H1 (cell line): ENCODE measurements around the gene POM121L2. TPM values are rescaled to one million over a fixed set of nuclear protein-coding genes. Genes with fewer than 3 reads are reported as not detected.

Source experiments
- CTCF ChIA-PET: fragments of 300-600 bp; sonication (Branson Sonifier 250); formaldehyde crosslinking; loops from one replicate; lab custom pipeline; 2021; ENCODE audit not compliant: partially characterized antibody; lab: Charles Lee
- POLR2A ChIA-PET: fragments of 300-600 bp; sonication (Branson Sonifier 250); formaldehyde crosslinking; loops from one replicate; lab custom pipeline; 2021; ENCODE audit warnings: inconsistent platforms; ENCODE audit not compliant: partially characterized antibody; lab: Charles Lee
- DNase-seq, 2 experiments: peaks; one replicate each; pipeline versions ENCODE4 v3.0.0 to v3.0.0-alpha.2; 2010 to 2022; ENCODE audit warnings: low spot score in 2 of 2, low read depth in 1 of 2, mixed read lengths in 1 of 2
- FAIRE-seq: peaks from 2 replicates; lab custom pipeline; 2011; peaks lifted over from hg19 to GRCh38; lab: Jason Lieb, UNC
- H2AFZ ChIP-seq: 2 replicates; pipeline ENCODE4 v1.8.1; 2012; ENCODE audit warnings: low read length, inconsistent platforms
- H2AK5ac ChIP-seq: 2 replicates; pipeline ENCODE4 v1.6.1; 2013; ENCODE audit warnings: low read depth, low read length
- H2BK120ac ChIP-seq: replicated peaks from 2 replicates; pipeline ENCODE3; 2013; ENCODE audit warnings: low read depth, low read length, inconsistent platforms
- H2BK12ac ChIP-seq: 2 replicates; pipeline ENCODE4 v1.6.1; 2013; ENCODE audit warnings: low read depth, low read length
- H2BK15ac ChIP-seq: 2 replicates; pipeline ENCODE4 v1.6.1; 2013; ENCODE audit warnings: low read length
- H2BK20ac ChIP-seq: 2 replicates; pipeline ENCODE4 v1.6.1; 2013; ENCODE audit warnings: low read length
- H2BK5ac ChIP-seq: 2 replicates; pipeline ENCODE4 v1.6.1; 2013; ENCODE audit warnings: low read depth, low read length
- H3K14ac ChIP-seq: 2 replicates; pipeline ENCODE4 v1.6.1; 2013; ENCODE audit warnings: inconsistent platforms; ENCODE audit not compliant: insufficient read length
- H3K18ac ChIP-seq: 2 replicates; pipeline ENCODE4 v1.6.1; 2013; ENCODE audit warnings: low read length; ENCODE audit errors: extremely low read depth
- H3K23ac ChIP-seq: 2 replicates; pipeline ENCODE4 v1.6.1; 2013; ENCODE audit warnings: inconsistent platforms; ENCODE audit not compliant: insufficient read length
- H3K23me2 ChIP-seq: 2 replicates; pipeline ENCODE4 v1.6.1; 2013; ENCODE audit warnings: low read depth, low read length
- H3K27ac ChIP-seq: 2 replicates; pipeline ENCODE4 v1.6.1; 2011; ENCODE audit warnings: low read depth, low read length, inconsistent platforms
- H3K27me3 ChIP-seq, 4 experiments: replicated peaks in 1 of 4; 1 replicate in 1 of 4; 2 replicates in 3 of 4; pipeline versions ENCODE4 v1.6.1 to v1.8.1; 2011 to 2013; ENCODE audit warnings: low read length in 3 of 4, mild to moderate bottlenecking in 3 of 4, inconsistent platforms in 2 of 4, mixed read lengths in 2 of 4, moderate library complexity in 1 of 4; ENCODE audit not compliant: control insufficient read depth in 3 of 4, insufficient read depth in 3 of 4; ENCODE audit errors: extremely low read depth in 1 of 4
- H3K36me3 ChIP-seq, 4 experiments: 2 replicates each; pipeline versions ENCODE4 v1.6.1 to v1.8.1; 2011 to 2013; ENCODE audit warnings: mild to moderate bottlenecking in 4 of 4, low read length in 3 of 4, moderate library complexity in 2 of 4, control low read depth in 1 of 4, inconsistent platforms in 1 of 4; ENCODE audit not compliant: insufficient read depth in 4 of 4, control insufficient read depth in 2 of 4
- H3K4ac ChIP-seq: replicated peaks from 2 replicates; pipeline ENCODE3; 2013; ENCODE audit warnings: low read length, low read depth, mixed read lengths, inconsistent platforms; ENCODE audit not compliant: insufficient read length
- H3K4me1 ChIP-seq, 4 experiments: replicated peaks in 1 of 4; 1 replicate in 1 of 4; 2 replicates in 3 of 4; pipeline versions ENCODE4 v1.6.1 to v1.8.1; 2011 to 2013; ENCODE audit warnings: low read length in 3 of 4, inconsistent platforms in 2 of 4, mixed read lengths in 1 of 4; ENCODE audit not compliant: insufficient read depth in 4 of 4, control insufficient read depth in 3 of 4
- H3K4me2 ChIP-seq, 2 experiments: 2 replicates each; pipeline versions ENCODE4 v1.6.1 to v1.8.1; 2011 to 2013; ENCODE audit warnings: low read depth in 2 of 2, low read length in 2 of 2, control low read depth in 1 of 2, inconsistent platforms in 1 of 2, mild to moderate bottlenecking in 1 of 2; ENCODE audit not compliant: insufficient read depth in 1 of 2
- H3K4me3 ChIP-seq, 4 experiments: fragments of 200-600, 300-600 bp in 1 of 4; sonication (generic), shearing (Covaris generic), sonication (Bioruptor Twin) in 1 of 4; 2 replicates each; pipeline versions ENCODE4 v1.5.1 to v1.8.1; 2011 to 2016; ENCODE audit warnings: low read length in 4 of 4, low read depth in 3 of 4, control low read depth in 2 of 4, inconsistent platforms in 2 of 4, mild to moderate bottlenecking in 2 of 4, mixed read lengths in 1 of 4, moderate library complexity in 1 of 4; ENCODE audit not compliant: insufficient read depth in 2 of 4; ENCODE audit errors: extremely low read depth in 1 of 4
- H3K56ac ChIP-seq: replicated peaks from 2 replicates; pipeline ENCODE3; 2013; ENCODE audit warnings: low read depth, mild to moderate bottlenecking, mixed read lengths, low read length, inconsistent platforms; ENCODE audit not compliant: insufficient read length
- H3K79me1 ChIP-seq: 2 replicates; pipeline ENCODE4 v1.6.1; 2013; ENCODE audit warnings: low read depth, low read length, control low read depth
- H3K79me2 ChIP-seq, 2 experiments: 2 replicates each; pipeline versions ENCODE4 v1.6.1 to v1.8.1; 2012 to 2013; ENCODE audit warnings: low read length in 2 of 2, mild to moderate bottlenecking in 2 of 2, inconsistent platforms in 1 of 2; ENCODE audit not compliant: insufficient read depth in 2 of 2, control insufficient read depth in 1 of 2
- H3K9ac ChIP-seq, 4 experiments: replicated peaks in 1 of 4; 1 replicate in 1 of 4; 2 replicates in 3 of 4; pipeline versions ENCODE4 v1.6.1 to v1.8.1; 2011 to 2013; ENCODE audit warnings: low read depth in 3 of 4, low read length in 3 of 4, control low read depth in 2 of 4, mild to moderate bottlenecking in 2 of 4, moderate library complexity in 2 of 4, inconsistent platforms in 1 of 4; ENCODE audit errors: extremely low read depth in 1 of 4
- H3K9me3 ChIP-seq, 2 experiments: 2 replicates each; pipeline versions ENCODE4 v1.6.1 to v1.8.1; 2012 to 2013; ENCODE audit warnings: mild to moderate bottlenecking in 2 of 2, moderate library complexity in 2 of 2, control low read depth in 1 of 2, inconsistent platforms in 1 of 2, low read depth in 1 of 2, low read length in 1 of 2, mixed read lengths in 1 of 2; ENCODE audit not compliant: insufficient read depth in 2 of 2
- H4K20me1 ChIP-seq, 2 experiments: replicated peaks in 1 of 2; 2 replicates each; pipeline versions ENCODE3 to v1.8.1; 2011 to 2013; ENCODE audit warnings: inconsistent platforms in 2 of 2, low read length in 2 of 2, mild to moderate bottlenecking in 1 of 2; ENCODE audit not compliant: insufficient read depth in 2 of 2, control insufficient read depth in 1 of 2
- H4K5ac ChIP-seq: 2 replicates; pipeline ENCODE4 v1.6.1; 2013; ENCODE audit warnings: low read length, low read depth, mixed read lengths, inconsistent platforms; ENCODE audit not compliant: insufficient read length
- H4K8ac ChIP-seq: 2 replicates; pipeline ENCODE4 v1.8.0; 2013; ENCODE audit warnings: mild to moderate bottlenecking, moderate library complexity, low read length, inconsistent platforms; ENCODE audit not compliant: insufficient read depth; ENCODE audit errors: extremely low read depth
- H4K91ac ChIP-seq: replicated peaks from 2 replicates; pipeline ENCODE3; 2013; ENCODE audit warnings: low read length, mixed read lengths, inconsistent platforms; ENCODE audit not compliant: insufficient read length
- CHD2 ChIP-seq: IDR thresholded peaks from 2 replicates; pipeline ENCODE4 v1.6.1; 2012; ENCODE audit warnings: low read length, improper control_type of control experiment
- EZH2 ChIP-seq: fragments of 200-600 bp; sonication (generic); IDR thresholded peaks from 2 replicates; pipeline ENCODE4 v1.7.1; 2012; ENCODE audit warnings: low read depth, mild to moderate bottlenecking, moderate library complexity, low read length, inconsistent platforms; ENCODE audit not compliant: severe bottlenecking
- HDAC2 ChIP-seq, 2 experiments: fragments of 300-600 bp in 1 of 2; sonication (generic) in 1 of 2; IDR thresholded peaks; 2 replicates each; pipeline ENCODE4 v1.6.1; 2011 to 2012; ENCODE audit warnings: low read depth in 2 of 2, low read length in 2 of 2, mild to moderate bottlenecking in 2 of 2, moderate library complexity in 2 of 2, borderline replicate concordance in 1 of 2, inconsistent platforms in 1 of 2
- RNF2 ChIP-seq: fragments of 200-900, 300-1000 bp; sonication (generic); IDR thresholded peaks from 2 replicates; pipeline ENCODE4 v1.7.1; 2016; ENCODE audit warnings: borderline replicate concordance, low read depth, mild to moderate bottlenecking, antibody characterized with exemption, low read length; ENCODE audit not compliant: poor library complexity, severe bottlenecking; ENCODE audit errors: missing control alignments
- RXRA ChIP-seq: IDR thresholded peaks from 2 replicates; pipeline ENCODE4 v1.6.1; 2011; ENCODE audit warnings: low read depth, mild to moderate bottlenecking, low read length, moderate library complexity; ENCODE audit not compliant: insufficient read depth
- WGBS, 2 experiments: shearing (Covaris generic) in 1 of 2; methylation state at CpG; one replicate each; pipeline versions ENCODE4 v1.1.6 to v1.1.7; 2013 to 2015; ENCODE audit warnings: low lambda C conversion rate in 2 of 2, mixed read lengths in 2 of 2, inconsistent platforms in 1 of 2, low coverage in 1 of 2, missing lambda C conversion rate in 1 of 2; ENCODE audit not compliant: insufficient replicate concordance in 2 of 2, insufficient coverage in 1 of 2, insufficient read length in 1 of 2; ENCODE audit errors: extremely low coverage in 1 of 2, missing lambda C conversion rate in 1 of 2; 5-methylcytosine and 5-hydroxymethylcytosine counted together
- polyA plus RNA-seq, 7 experiments: library from polyadenylated mRNA; depleted of rRNA in 3 of 7; stranded (reverse) in 5 of 7; unstranded in 2 of 7; fragments of >200 nt in 5 of 7; fragments of 200-250 nt in 2 of 7; gene quantifications; 1 replicate in 5 of 7; 2 replicates in 1 of 7; 4 replicates in 1 of 7; pipeline versions ENCODE4 v1.2.1 to v1.2.3, GENCODE V29; 2011 to 2013; ENCODE audit warnings: missing spikeins in 2 of 7, mixed read lengths in 2 of 7
- total RNA-seq: library from RNA; stranded (reverse); fragmentation: NEBNext Ultra II Directional; extraction: Animal tissue kit (Norgen Biotek cat#: 25700); gene quantifications from 2 replicates; pipeline ENCODE4 v1.2.1, GENCODE V29; 2021
- TF ChIP-seq, protein P1 (sequence below): IDR thresholded peaks from 2 replicates; pipeline ENCODE4 v1.6.1; 2012; ENCODE audit warnings: inconsistent platforms
- TF ChIP-seq, protein P2 (sequence below): IDR thresholded peaks from 2 replicates; pipeline ENCODE4 v1.6.1; 2012; ENCODE audit warnings: inconsistent platforms

Gene POM121L2
- total and polyA plus RNA-seq, 2 of the 8 experiments (the other 6 are each of a cell fraction or from before 2014, with no cell fraction given) = 0.05 to 0.09 TPM

DNA sequence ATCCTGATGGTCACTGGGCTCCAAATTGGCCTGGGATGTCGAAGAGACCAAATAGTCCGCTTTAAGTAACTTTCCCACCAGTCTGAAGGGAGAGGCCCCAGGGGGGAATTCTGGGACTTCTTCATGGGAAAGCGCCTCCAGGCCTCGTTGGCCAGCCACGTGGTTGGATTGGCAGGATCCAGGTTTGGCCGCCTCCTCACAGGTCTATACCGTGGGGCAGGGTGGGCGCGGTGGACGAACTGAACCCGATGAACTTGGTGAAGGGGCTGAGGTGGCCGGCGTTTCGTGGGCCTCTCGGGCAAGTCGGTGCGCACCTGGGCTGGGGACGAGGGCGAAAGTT, 297 bp downstream of the POM121L2 start:
- 15% methylated on average over 18 of the region's 19 CpGs; no CpG with 5 or more reads in 1 of the 2 experiments for WGBS, 2 experiments
- peak overlapping the region; percentile 91 for H3K4me2 ChIP-seq
- no peaks in the 10 kb centered on the region for H3K9me3 ChIP-seq
- no peak overlapping the region for H3K14ac ChIP-seq
- 0 out of 2 replicates have a peak overlapping the region, but pooled peaks have one; percentile 60 for H2BK12ac ChIP-seq
- POLR2A ChIA-PET = no interaction called here
- peak in 1 of 2 experiments; percentile 74 for DNase-seq
- peaks cover 0 to 1% of the 10 kb centered on the region in 2 experiments for H4K20me1 ChIP-seq
- no peak overlapping the region for H2BK5ac ChIP-seq
- H2BK20ac ChIP-seq = no peak overlapping the region
- H3K79me1 ChIP-seq = no peaks in the 10 kb centered on the region
- H3K4me1 ChIP-seq = peaks cover 0 to 6% (median 2%) of the 10 kb centered on the region in 4 experiments; a peak in 3 of 7 replicates
- CTCF ChIA-PET = interaction anchor here (0.9 to 3.1 kb wide), 14 partner anchors 14 to 298 kb away, joined by 3 to 13 read pairs (median 4); no protein-coding TSS in a partner anchor
- H3K27me3 ChIP-seq = peaks cover 13 to 36% (median 31%) of the 10 kb centered on the region in 4 experiments
- H3K4me3 ChIP-seq = peak overlapping the region; percentile 61 to 80 (median 72)
- H3K27ac ChIP-seq = no peak overlapping the region
- H2BK15ac ChIP-seq = no peak overlapping the region
- no peak overlapping the region for H3K56ac ChIP-seq
- H3K9ac ChIP-seq = no peak overlapping the region; a peak in 1 of 7 replicates
- no peak overlapping the region for H3K23ac ChIP-seq
- no peak overlapping the region for H2BK120ac ChIP-seq
- H3K23me2 ChIP-seq = peaks cover 8% of the 10 kb centered on the region
- H3K4ac ChIP-seq = no peak overlapping the region
- no peak overlapping the region for H3K18ac ChIP-seq
- no peak overlapping the region for H4K5ac ChIP-seq
- H3K79me2 ChIP-seq = no peaks in the 10 kb centered on the region
- peak overlapping the region; percentile 61 for H2AFZ ChIP-seq
- TF ChIP-seq, protein P1, sequence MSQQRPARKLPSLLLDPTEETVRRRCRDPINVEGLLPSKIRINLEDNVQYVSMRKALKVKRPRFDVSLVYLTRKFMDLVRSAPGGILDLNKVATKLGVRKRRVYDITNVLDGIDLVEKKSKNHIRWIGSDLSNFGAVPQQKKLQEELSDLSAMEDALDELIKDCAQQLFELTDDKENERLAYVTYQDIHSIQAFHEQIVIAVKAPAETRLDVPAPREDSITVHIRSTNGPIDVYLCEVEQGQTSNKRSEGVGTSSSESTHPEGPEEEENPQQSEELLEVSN = peak; percentile 96
- TF ChIP-seq HDAC2 (IDR thresholded peaks at IDR 0.05; ENCODE audit: borderline replicate concordance in 1 of 2, low read depth in 2 of 2, low read length in 2 of 2) = 0 out of 4 replicates have a peak, but pooled peaks of 1 of the 2 experiments have one; percentile 16
- peak; percentile 48 for TF ChIP-seq RNF2
- TF ChIP-seq, protein P2, sequence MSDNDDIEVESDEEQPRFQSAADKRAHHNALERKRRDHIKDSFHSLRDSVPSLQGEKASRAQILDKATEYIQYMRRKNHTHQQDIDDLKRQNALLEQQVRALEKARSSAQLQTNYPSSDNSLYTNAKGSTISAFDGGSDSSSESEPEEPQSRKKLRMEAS = peak; percentile 97
- TF ChIP-seq CHD2 = no peak
- TF ChIP-seq RXRA = no peak
- no peak for TF ChIP-seq EZH2
- peak overlapping the region; percentile 87 for H4K91ac ChIP-seq
- peak overlapping the region; percentile 76 for H4K8ac ChIP-seq
- no peak for FAIRE-seq
- H2AK5ac ChIP-seq = no peak overlapping the region
- H3K36me3 ChIP-seq = no peaks in the 10 kb centered on the region
